Mesenchymal stem cell (in vitro differentiated cells and primary cell): ENCODE data around the gene SNX8.

Experiments
- DNase-seq: peaks from one replicate; pipeline ENCODE4 v3.0.0-alpha.2; 2013
- H2AFZ ChIP-seq: one replicate; pipeline ENCODE4 v1.6.1; 2013; ENCODE audit warnings: low read depth, mild to moderate bottlenecking, control low read depth, inconsistent platforms, low read length, moderate library complexity
- H2AK5ac ChIP-seq: 2 replicates; pipeline ENCODE4 v1.6.1; 2013; ENCODE audit warnings: low read length, moderate library complexity, mild to moderate bottlenecking, inconsistent platforms; ENCODE audit not compliant: severe bottlenecking
- H2BK120ac ChIP-seq: one replicate; pipeline ENCODE4 v1.6.1; 2013; ENCODE audit warnings: low read depth, mild to moderate bottlenecking, inconsistent platforms, low read length, moderate library complexity
- H2BK12ac ChIP-seq, 2 experiments: one replicate each; pipeline ENCODE4 v1.6.1; 2013; ENCODE audit warnings: inconsistent platforms in 2 of 2, low read length in 2 of 2, mild to moderate bottlenecking in 2 of 2, moderate library complexity in 2 of 2, control low read depth in 1 of 2
- H2BK15ac ChIP-seq: one replicate; pipeline ENCODE4 v1.6.1; 2013; ENCODE audit warnings: mild to moderate bottlenecking, low read depth, inconsistent platforms; ENCODE audit not compliant: poor library complexity, severe bottlenecking
- H2BK5ac ChIP-seq: 2 replicates; pipeline ENCODE4 v1.6.1; 2013; ENCODE audit warnings: low read depth, mild to moderate bottlenecking, low read length, control low read depth, inconsistent platforms; ENCODE audit not compliant: poor library complexity, severe bottlenecking
- H3K14ac ChIP-seq, 2 experiments: one replicate each; pipeline ENCODE4 v1.6.1; 2013; ENCODE audit warnings: inconsistent platforms in 2 of 2, low read length in 2 of 2, control low read depth in 1 of 2, mild to moderate bottlenecking in 1 of 2, moderate library complexity in 1 of 2
- H3K18ac ChIP-seq, 2 experiments: one replicate each; pipeline ENCODE4 v1.6.1; 2013; ENCODE audit warnings: inconsistent platforms in 2 of 2, low read length in 2 of 2, control low read depth in 1 of 2, low read depth in 1 of 2, mild to moderate bottlenecking in 1 of 2
- H3K23ac ChIP-seq, 2 experiments: one replicate each; pipeline ENCODE4 v1.6.1; 2013; ENCODE audit warnings: inconsistent platforms in 2 of 2, low read length in 2 of 2, mild to moderate bottlenecking in 2 of 2, moderate library complexity in 2 of 2, control low read depth in 1 of 2
- H3K27ac ChIP-seq: 2 replicates; pipeline ENCODE4 v1.5.1; 2013; ENCODE audit warnings: mild to moderate bottlenecking, moderate library complexity, low read length, control low read depth, inconsistent platforms; ENCODE audit not compliant: poor library complexity, severe bottlenecking
- H3K27me3 ChIP-seq, 2 experiments: 2 replicates each; pipeline versions ENCODE4 v1.6.1 to v1.7.0; 2013; ENCODE audit warnings: low read length in 2 of 2, mild to moderate bottlenecking in 2 of 2, moderate library complexity in 2 of 2, control low read depth in 1 of 2, inconsistent platforms in 1 of 2; ENCODE audit not compliant: control insufficient read depth in 1 of 2, insufficient read depth in 1 of 2
- H3K36me3 ChIP-seq, 2 experiments: 2 replicates each; pipeline versions ENCODE4 v1.6.1 to v1.7.0; 2013; ENCODE audit warnings: low read length in 2 of 2, control low read depth in 1 of 2, inconsistent platforms in 1 of 2, low read depth in 1 of 2, mild to moderate bottlenecking in 1 of 2; ENCODE audit not compliant: insufficient read depth in 2 of 2, control insufficient read depth in 1 of 2
- H3K4ac ChIP-seq, 2 experiments: one replicate each; pipeline ENCODE4 v1.6.1; 2013; ENCODE audit warnings: inconsistent platforms in 2 of 2, low read length in 2 of 2, mild to moderate bottlenecking in 2 of 2, moderate library complexity in 2 of 2, control low read depth in 1 of 2, low read depth in 1 of 2
- H3K4me1 ChIP-seq: 2 replicates; pipeline ENCODE4 v1.6.1; 2013; ENCODE audit warnings: low read depth, low read length, control low read depth; ENCODE audit not compliant: control insufficient read depth, insufficient read depth
- H3K4me2 ChIP-seq: 2 replicates; pipeline ENCODE4 v1.6.1; 2013; ENCODE audit warnings: low read length, mild to moderate bottlenecking, inconsistent platforms; ENCODE audit not compliant: poor library complexity, severe bottlenecking
- H3K4me3 ChIP-seq, 2 experiments: 2 replicates each; pipeline versions ENCODE4 v1.5.1 to v1.7.0; 2013; ENCODE audit warnings: low read length in 2 of 2, mild to moderate bottlenecking in 2 of 2, control low read depth in 1 of 2, low read depth in 1 of 2; ENCODE audit not compliant: insufficient read depth in 1 of 2
- H3K79me1 ChIP-seq: replicated peaks from 2 replicates; pipeline ENCODE4 v1.6.1; 2013; ENCODE audit warnings: mild to moderate bottlenecking, control low read depth, low read length, inconsistent platforms; ENCODE audit not compliant: poor library complexity, severe bottlenecking
- H3K9ac ChIP-seq: 2 replicates; pipeline ENCODE4 v1.7.0; 2013; ENCODE audit warnings: mild to moderate bottlenecking, low read length, moderate library complexity
- H3K9me3 ChIP-seq: 2 replicates; pipeline ENCODE4 v1.7.0; 2013; ENCODE audit warnings: mild to moderate bottlenecking, low read length; ENCODE audit not compliant: control insufficient read depth
- H4K8ac ChIP-seq: one replicate; pipeline ENCODE4 v1.6.1; 2013; ENCODE audit warnings: inconsistent platforms, mild to moderate bottlenecking, low read length, moderate library complexity
- H4K91ac ChIP-seq: one replicate; pipeline ENCODE4 v1.6.1; 2013; ENCODE audit warnings: mild to moderate bottlenecking, low read length, inconsistent platforms
- WGBS: methylation state at CpG from one replicate; pipeline ENCODE4 v1.1.7; 2013; ENCODE audit warnings: mixed read lengths; 5-methylcytosine and 5-hydroxymethylcytosine counted together

The SNX8 gene

GRCh38 chr7:2290877-2291276, 23.4 kb downstream of the SNX8 start:
- Histone ChIP-seq H3K23ac (no peak overlapping the region), H4K8ac (no peak overlapping the region), H2BK15ac (no peak overlapping the region), H3K14ac (no peak overlapping the region), H2BK120ac (no peak overlapping the region), H3K9ac (no peak overlapping the region), H3K4me2 (no peak overlapping the region), H2BK12ac (no peak overlapping the region), H3K79me1 (peaks cover 33% of the 10 kb centered on the region), H4K91ac (no peak overlapping the region), H2AFZ (no peak overlapping the region), H3K4ac (no peak overlapping the region), H3K4me1 (no peaks in the 10 kb centered on the region), H3K36me3 (peaks cover 0 to 13% of the 10 kb centered on the region in 2 experiments), H3K27ac (no peak overlapping the region), H3K4me3 (no peak overlapping the region), H3K27me3 (no peaks in the 10 kb centered on the region), H3K9me3 (no peaks in the 10 kb centered on the region), H2BK5ac (no peak overlapping the region), H3K18ac (no peak overlapping the region), H2AK5ac (no peak overlapping the region)
- 96% methylated on average over 6 of the region's 6 CpGs for WGBS
- DNase-seq = no peak

GRCh38 chr7:2289621-2290020, 24.6 kb downstream of the SNX8 start:
- Histone ChIP-seq H2BK5ac (no peak overlapping the region), H2AFZ (no peak overlapping the region), H3K9ac (peak overlapping the region; percentile 44), H2BK12ac (no peak overlapping the region), H3K4me2 (no peak overlapping the region), H3K18ac (no peak overlapping the region), H3K14ac (no peak overlapping the region), H4K8ac (no peak overlapping the region), H2AK5ac (no peak overlapping the region), H3K9me3 (no peaks in the 10 kb centered on the region), H3K4me1 (no peaks in the 10 kb centered on the region), H2BK120ac (no peak overlapping the region), H3K36me3 (peaks cover 0 to 13% of the 10 kb centered on the region in 2 experiments), H3K4ac (no peak overlapping the region), H3K27me3 (no peaks in the 10 kb centered on the region), H3K27ac (no peak overlapping the region), H3K23ac (no peak overlapping the region), H2BK15ac (no peak overlapping the region), H4K91ac (no peak overlapping the region), H3K79me1 (peaks cover 29% of the 10 kb centered on the region), H3K4me3 (peak overlapping the region in 1 of 2 experiments; percentile 22)
- no peak for DNase-seq
- WGBS = 98% methylated on average over 13 of the region's 13 CpGs

GRCh38 chr7:2289111-2289586, 25.1 kb downstream of the SNX8 start:
- Histone ChIP-seq H3K18ac (no peak overlapping the region), H3K79me1 (peaks cover 24% of the 10 kb centered on the region), H2BK12ac (no peak overlapping the region), H3K36me3 (peaks cover 0 to 13% of the 10 kb centered on the region in 2 experiments), H2BK120ac (no peak overlapping the region), H3K23ac (no peak overlapping the region), H3K4me2 (no peak overlapping the region), H2AFZ (no peak overlapping the region), H3K27ac (no peak overlapping the region), H3K4me1 (no peaks in the 10 kb centered on the region), H3K4me3 (peak overlapping the region in 1 of 2 experiments; percentile 22), H2AK5ac (no peak overlapping the region), H3K9ac (peak overlapping the region; percentile 44), H3K9me3 (no peaks in the 10 kb centered on the region), H2BK5ac (no peak overlapping the region), H3K27me3 (no peaks in the 10 kb centered on the region), H4K91ac (no peak overlapping the region), H3K4ac (no peak overlapping the region), H4K8ac (no peak overlapping the region), H3K14ac (no peak overlapping the region), H2BK15ac (no peak overlapping the region)
- WGBS = 98% methylated on average over 19 of the region's 20 CpGs
- DNase-seq = no peak

- H3K36me3 ChIP-seq = peaks cover 0 to 13% of the 10 kb centered on the region in 2 experiments
- H4K8ac ChIP-seq = no peak overlapping the region
- no peak overlapping the region for H2BK120ac ChIP-seq
- no peak overlapping the region for H2BK12ac ChIP-seq
- H2BK15ac ChIP-seq = no peak overlapping the region
- H3K14ac ChIP-seq = no peak overlapping the region
- H3K4ac ChIP-seq = no peak overlapping the region
- H3K27me3 ChIP-seq = no peaks in the 10 kb centered on the region
- no peak overlapping the region for H3K23ac ChIP-seq
- H3K9me3 ChIP-seq = no peaks in the 10 kb centered on the region
- H3K9ac ChIP-seq = peak overlapping the region; percentile 44
- H3K79me1 ChIP-seq = peaks cover 26% of the 10 kb centered on the region
- H3K4me3 ChIP-seq = no peak overlapping the region
- no peak overlapping the region for H3K4me2 ChIP-seq
- no peak overlapping the region for H2BK5ac ChIP-seq
- H2AK5ac ChIP-seq = no peak overlapping the region
- no peak for DNase-seq
- 95% methylated on average over 6 of the region's 8 CpGs for WGBS
- no peak overlapping the region for H2AFZ ChIP-seq
- H4K91ac ChIP-seq = no peak overlapping the region
- no peak overlapping the region for H3K18ac ChIP-seq
- peaks cover under 1% of the 10 kb centered on the region for H3K4me1 ChIP-seq
- H3K27ac ChIP-seq = no peak overlapping the region
Observed at GRCh38 chr7:2288503-2288902, 25.7 kb downstream of the SNX8 start.
